HL-60 (cell line): ENCODE results near the gene TMEM154.

Experiments used
- DNase-seq, 2 experiments: peaks; one replicate each; pipeline ENCODE4 v3.0.0-alpha.2; 2010 to 2020; ENCODE audit warnings: low read depth in 1 of 2, low spot score in 1 of 2
- H3K27ac ChIP-seq: fragments of 250-450 bp; sonication (Bioruptor Pico); replicated peaks from 2 replicates; pipeline ENCODE4 v1.5.1; 2020; ENCODE audit warnings: mild to moderate bottlenecking, moderate library complexity
- H3K27me3 ChIP-seq: fragments of 250-450 bp; sonication (Bioruptor Pico); 2 replicates; pipeline ENCODE4 v1.5.1; 2021; ENCODE audit warnings: mild to moderate bottlenecking, moderate library complexity; ENCODE audit not compliant: insufficient read depth, poor library complexity, severe bottlenecking
- H3K4me3 ChIP-seq: replicated peaks from 2 replicates; pipeline ENCODE4 v1.5.1; 2011; ENCODE audit warnings: mild to moderate bottlenecking, control low read depth, low read length; ENCODE audit not compliant: insufficient read depth
- CTCF ChIP-seq: IDR thresholded peaks from one replicate; pipeline ENCODE4 v1.5.1; 2011; ENCODE audit warnings: low read length, control low read depth, inconsistent platforms; ENCODE audit not compliant: insufficient read depth
- GABPA ChIP-seq: IDR thresholded peaks from 2 replicates; pipeline ENCODE4 v1.6.1; 2012; ENCODE audit warnings: low read depth
- POLR2AphosphoS5 ChIP-seq: IDR thresholded peaks from 2 replicates; pipeline ENCODE4 v1.6.1; 2012; ENCODE audit warnings: low read depth
- SPI1 ChIP-seq: IDR thresholded peaks from 2 replicates; pipeline ENCODE4 v1.6.1; 2012; ENCODE audit warnings: low read depth, mild to moderate bottlenecking, borderline replicate concordance
- TF ChIP-seq, protein P1 (sequence below): IDR thresholded peaks from 2 replicates; pipeline ENCODE4 v1.6.1; 2012; ENCODE audit warnings: low read depth; ENCODE audit not compliant: insufficient replicate concordance

The TMEM154 gene

DNA sequence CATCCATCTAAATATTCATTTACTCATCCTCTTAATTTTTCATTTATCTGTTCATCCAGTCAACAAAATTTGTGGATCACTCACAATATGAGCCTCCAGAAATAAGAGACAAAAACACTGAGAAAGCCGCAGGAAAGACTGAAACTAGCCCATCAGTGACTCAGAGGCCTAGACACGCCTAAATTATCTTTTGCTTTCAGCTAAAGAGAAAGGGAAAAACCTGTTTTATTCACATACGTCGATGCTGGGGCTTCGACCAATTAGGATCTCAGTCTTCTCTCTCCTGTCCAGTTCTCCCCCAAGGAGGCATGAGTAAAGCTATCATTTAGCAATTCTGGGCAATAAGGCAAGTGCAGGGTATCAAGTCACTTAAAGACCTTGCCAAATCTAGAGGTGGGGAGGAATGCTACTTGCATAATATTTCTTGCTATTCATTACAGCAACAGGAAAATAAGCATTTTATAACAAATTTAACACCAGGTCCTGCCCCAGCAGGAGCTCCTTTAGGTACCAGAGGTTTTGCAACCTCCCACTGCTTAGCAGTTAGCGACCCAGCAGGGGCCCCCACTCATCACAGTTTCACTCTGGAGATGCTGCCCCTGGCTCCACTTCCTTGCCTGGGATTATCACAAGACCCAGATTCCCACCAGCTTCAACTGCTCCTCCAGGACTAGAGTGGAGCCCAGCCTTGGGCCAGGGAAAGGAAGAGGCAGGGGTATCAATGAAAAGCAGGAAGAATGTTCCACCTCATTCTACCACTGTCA lies 30.1 kb upstream of the TMEM154 start:
- no peaks in the 10 kb centered on the region for H3K27me3 ChIP-seq
- DNase-seq, result no peak
- no peak overlapping the region for H3K4me3 ChIP-seq
- TF ChIP-seq CTCF (no peak), POLR2AphosphoS5 (no peak), SPI1 (no peak), GABPA (no peak)
- TF ChIP-seq, protein P1, sequence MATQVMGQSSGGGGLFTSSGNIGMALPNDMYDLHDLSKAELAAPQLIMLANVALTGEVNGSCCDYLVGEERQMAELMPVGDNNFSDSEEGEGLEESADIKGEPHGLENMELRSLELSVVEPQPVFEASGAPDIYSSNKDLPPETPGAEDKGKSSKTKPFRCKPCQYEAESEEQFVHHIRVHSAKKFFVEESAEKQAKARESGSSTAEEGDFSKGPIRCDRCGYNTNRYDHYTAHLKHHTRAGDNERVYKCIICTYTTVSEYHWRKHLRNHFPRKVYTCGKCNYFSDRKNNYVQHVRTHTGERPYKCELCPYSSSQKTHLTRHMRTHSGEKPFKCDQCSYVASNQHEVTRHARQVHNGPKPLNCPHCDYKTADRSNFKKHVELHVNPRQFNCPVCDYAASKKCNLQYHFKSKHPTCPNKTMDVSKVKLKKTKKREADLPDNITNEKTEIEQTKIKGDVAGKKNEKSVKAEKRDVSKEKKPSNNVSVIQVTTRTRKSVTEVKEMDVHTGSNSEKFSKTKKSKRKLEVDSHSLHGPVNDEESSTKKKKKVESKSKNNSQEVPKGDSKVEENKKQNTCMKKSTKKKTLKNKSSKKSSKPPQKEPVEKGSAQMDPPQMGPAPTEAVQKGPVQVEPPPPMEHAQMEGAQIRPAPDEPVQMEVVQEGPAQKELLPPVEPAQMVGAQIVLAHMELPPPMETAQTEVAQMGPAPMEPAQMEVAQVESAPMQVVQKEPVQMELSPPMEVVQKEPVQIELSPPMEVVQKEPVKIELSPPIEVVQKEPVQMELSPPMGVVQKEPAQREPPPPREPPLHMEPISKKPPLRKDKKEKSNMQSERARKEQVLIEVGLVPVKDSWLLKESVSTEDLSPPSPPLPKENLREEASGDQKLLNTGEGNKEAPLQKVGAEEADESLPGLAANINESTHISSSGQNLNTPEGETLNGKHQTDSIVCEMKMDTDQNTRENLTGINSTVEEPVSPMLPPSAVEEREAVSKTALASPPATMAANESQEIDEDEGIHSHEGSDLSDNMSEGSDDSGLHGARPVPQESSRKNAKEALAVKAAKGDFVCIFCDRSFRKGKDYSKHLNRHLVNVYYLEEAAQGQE, result no peak
- H3K27ac ChIP-seq, result no peak overlapping the region

DNA sequence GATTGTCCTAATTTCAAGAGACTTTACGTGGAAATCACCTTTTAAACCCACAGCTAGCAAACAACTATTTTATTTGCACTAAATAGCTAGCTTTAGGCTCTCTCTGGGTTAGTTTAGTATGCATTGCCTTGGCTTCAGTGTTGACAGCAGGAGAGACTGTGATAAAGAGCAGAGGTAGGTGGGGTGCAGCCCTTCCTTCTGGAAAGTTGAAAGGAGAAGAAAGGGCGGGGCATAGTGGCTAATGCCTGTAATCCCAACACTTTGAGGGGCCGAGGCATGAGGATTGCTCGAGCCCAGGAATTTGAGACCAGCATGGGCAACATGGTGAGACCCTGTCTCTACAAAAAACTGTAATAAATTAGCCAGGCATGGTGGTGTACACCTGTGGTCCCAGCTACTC lies 29.0 kb upstream of the TMEM154 start:
- TF ChIP-seq GABPA (no peak), SPI1 (no peak), CTCF (no peak), POLR2AphosphoS5 (no peak)
- TF ChIP-seq, protein P1, result no peak
- DNase-seq, result no peak
- no peak overlapping the region for H3K27ac ChIP-seq

GRCh38 chr4:152708361-152708760 lies 28.6 kb upstream of the TMEM154 start:
- no peak overlapping the region for H3K4me3 ChIP-seq
- no peak for DNase-seq
- H3K27ac ChIP-seq, result no peak overlapping the region
- no peak for TF ChIP-seq CTCF
- TF ChIP-seq, protein P1, result no peak
- no peak for TF ChIP-seq SPI1
- TF ChIP-seq POLR2AphosphoS5, result no peak
- no peak for TF ChIP-seq GABPA
- no peaks in the 10 kb centered on the region for H3K27me3 ChIP-seq

More for the DNA sequence above, 29.0 kb upstream of the TMEM154 start:
- Histone ChIP-seq H3K4me3 (no peak overlapping the region), H3K27me3 (no peaks in the 10 kb centered on the region)
